GM18520 (cell line): ENCODE measurements around the gene ACTL10.

Source experiments
- ATAC-seq: cut with Tn5 transposase; IDR thresholded peaks from one replicate; pipeline ENCODE4 v1.9.1; 2021; ENCODE audit not compliant: unreplicated experiment

Gene ACTL10

DNA sequence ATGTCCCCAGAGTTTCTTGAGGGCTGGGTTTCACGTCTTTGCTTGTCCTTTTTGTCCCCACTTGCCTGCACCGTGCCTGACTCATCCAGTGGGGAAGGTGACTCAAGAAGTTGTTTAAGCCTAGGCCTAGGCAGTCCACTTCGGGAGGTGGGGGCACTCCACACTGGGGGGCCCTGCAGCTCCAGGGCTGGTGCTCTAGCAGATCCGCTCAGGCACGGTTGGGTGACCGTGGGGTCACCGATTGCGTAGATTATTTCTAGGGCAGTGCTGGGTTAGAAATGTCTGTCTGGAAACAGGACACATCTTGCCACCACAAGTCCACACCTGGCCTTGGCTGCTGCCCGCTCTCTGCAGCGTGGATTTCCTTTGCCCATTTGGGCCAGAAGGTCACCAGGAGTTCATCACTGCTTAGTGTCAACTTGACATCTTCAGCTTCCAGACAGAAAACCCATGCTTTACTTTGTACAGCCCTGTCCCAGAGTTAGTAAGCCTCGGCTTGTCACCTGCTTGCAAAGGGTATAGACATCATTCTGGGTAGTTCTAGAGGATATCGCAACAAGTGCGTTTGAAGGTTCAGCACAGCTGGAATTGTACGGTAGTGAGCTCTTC, 18.2 kb upstream of the ACTL10 start:
- no peak for ATAC-seq

DNA sequence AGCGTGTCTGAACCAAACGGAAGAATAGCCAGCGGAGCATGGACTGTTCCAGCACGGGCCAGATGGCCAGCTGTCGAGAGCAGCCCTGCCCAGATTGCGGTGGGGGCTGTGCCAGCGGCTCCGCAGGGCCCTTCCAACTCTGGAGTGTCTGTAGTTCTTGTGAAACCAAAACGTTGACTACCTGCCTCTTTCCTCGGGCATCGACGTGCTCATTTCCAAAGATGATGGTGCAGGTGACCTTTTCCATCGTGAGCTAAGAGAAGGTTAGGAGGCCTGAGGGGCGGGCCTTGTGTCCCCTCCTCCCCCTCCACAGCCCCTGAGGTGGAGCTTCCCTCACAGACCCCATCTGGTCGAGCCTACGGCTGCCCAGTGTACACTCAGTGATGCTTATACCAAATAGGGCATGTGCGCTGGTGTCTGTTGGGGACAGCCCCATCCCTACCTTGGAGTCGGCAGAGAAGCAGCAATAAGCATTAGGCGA, 17.5 kb upstream of the ACTL10 start:
- ATAC-seq = no peak

DNA sequence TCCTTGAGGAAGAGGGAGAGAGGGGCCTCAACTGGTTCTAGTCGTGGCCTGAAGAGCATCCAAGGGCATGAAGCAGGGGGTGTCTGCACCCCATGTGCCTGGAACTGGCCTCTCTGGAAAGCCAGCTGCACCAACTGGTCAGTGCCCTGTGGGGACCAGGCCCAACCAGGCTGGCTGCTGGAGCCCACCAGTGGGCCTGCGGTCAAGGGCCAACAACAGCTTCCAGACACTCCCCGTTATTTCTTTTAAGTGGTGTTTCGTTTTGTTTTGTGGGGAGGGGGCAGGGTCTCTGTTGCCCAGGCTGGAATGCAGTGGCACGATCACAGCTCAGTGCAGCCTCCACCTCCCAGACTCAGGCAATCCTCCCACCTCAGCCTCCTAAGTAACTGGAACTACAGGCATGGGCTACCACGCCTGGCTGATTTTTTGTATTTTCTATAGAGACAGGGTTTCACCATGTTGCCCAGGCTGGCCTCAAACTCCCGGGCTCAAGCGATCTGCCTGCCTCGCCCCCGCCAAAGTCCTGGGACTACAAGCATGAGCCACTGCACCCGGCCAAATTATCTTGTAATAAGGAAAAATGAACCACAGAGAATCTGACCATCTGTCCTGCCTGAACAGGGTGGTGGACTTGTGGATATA, 16.5 kb upstream of the ACTL10 start:
- no peak for ATAC-seq

DNA sequence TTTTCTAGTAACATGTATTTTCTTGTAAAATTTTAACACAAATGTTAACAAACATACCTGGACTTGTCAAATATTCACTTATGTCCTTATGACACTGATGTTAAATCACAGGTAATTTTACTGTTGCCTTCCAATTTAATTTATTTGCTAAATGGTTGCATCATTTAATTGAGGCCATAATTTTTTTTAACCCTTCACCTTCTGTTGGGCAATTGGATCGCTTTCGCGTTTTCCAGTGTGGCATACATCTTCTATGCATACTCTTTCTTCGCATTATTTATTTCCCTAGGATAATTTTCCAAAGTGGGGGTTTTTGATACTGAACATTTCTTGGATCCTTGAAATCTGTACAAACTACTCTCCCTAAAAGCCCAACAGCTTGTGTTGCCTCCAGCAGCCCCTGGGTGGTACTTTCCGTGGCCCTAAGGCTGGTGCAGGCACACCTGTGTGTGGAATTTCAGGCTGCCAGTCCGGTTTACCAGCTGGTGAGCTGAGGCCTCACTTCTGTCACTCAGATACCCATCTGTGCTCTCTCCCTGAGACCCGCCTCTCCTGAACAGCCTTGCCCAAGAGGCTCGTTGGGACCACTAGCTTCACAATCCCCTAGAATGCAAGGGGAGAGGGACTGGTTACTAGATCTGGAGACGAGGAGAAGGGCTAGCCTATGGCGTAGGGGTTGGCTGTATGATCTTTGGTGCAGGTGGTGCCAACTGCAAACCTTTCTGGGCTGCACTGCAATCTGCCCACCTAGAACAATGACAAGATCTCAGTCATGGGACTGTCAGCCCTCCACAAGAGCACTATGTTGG, 15.8 kb upstream of the ACTL10 start:
- no peak for ATAC-seq

DNA sequence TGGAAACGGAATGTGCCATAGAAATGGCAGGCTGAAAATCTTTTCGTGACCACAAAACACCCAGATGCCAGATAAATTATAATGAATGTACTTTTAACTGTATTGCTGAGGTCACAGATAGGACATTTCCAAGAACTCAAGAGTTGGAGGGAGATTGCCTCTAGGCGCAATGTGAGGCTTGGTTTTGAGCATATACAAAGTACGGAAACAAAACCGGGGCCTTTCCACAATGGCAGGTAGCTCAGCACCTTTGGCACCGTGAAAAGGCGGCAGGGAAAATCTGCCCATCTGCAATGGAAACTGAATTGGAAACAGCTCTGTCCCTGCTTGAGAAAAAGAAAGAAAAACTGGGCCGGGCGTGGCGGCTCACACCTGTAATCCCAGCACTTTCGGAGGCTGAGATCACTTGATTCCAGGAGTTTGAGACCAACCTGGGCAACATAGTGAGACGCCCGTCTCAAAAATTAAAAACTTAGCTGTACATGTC, 15.1 kb upstream of the ACTL10 start:
- ATAC-seq = no peak

DNA sequence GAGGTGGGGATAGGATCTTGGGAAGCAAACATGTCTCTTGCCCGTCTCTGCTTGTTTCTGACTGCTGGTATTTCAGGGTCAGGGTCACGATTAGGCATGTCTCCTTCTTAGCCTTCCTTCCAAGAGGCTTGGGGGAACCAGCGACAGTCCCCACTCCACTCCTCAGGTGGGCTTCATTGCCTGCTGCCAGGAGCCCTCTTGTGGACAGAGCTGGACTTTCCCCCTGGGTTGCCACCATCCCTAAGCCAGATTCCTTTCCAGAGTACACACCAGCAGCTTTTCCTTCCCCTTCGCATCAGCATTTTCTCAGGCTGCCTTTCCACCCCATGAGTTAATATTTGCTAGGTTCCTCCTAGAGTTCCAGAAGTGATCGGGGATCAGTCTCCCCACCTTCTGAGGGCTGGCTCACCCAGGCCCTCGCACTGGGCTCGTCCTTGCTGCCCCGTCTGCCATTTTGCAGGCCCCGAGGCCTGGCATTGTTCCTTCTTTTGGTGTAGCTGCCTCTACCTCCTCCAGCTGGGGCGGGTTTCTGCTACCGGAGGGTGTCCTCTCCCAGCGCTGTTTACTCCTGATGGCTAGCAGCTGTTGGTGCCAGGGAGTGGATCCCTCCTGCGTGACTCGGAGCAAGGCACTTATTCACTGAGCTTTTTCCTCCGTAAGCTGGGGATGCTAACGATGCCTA, 13.4 kb upstream of the ACTL10 start:
- ATAC-seq = no peak

DNA sequence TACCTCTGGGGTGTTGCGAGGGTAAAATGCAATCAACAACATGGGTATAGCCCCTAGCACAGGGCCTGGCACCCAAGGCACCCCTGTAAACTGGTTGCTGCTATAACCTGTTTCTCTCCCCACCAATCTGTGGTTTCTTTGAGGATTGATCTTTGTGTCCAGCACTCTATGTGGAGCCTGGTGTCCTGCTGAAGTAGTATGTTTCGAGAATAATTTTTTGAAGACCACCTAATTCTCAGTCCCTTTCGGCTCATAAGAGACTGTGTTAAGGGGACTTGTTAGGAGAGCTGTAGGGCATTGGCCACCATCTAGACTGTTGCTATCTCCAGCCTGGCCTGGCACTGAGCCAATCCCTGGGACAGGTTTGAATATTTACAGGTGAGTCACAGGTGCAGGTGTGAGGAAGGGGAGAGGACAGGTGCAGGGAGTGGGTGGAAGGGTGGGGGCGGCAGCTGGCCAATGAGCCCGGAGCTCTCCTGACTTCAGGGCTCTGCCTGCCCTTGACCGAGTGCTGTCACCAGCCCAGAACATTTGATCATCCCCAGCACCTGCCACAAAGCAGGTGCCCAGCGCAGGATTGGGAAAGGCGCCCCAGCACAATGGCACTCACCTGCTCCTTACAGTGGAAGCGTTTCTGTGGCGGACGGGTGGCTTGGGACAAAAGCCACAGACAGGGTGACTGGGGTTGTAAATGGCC, 12.7 kb upstream of the ACTL10 start:
- no peak for ATAC-seq

DNA sequence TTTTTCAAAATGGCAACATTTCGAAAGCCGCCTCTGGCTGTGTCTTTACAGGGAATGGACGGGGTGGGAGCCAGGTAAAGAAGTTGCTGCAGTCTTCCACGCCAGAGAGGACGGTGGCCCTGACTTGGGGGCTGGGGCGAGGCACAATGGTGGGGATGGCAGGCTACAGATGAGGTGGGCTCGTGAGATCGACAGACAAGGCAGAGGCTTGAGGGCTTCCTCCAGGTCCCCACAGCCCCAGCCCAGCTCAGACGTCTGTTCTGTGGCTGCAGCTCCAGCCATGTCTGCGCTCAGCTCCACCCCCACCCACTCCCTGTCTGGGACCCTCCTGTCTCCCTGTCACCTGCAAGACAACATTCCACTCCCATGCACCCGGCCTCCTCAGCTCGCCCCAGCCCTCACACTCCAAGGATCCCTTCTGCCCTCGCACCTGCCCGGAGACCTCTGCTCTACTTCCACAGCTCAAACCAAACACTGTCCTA, 12.0 kb upstream of the ACTL10 start:
- no peak for ATAC-seq

DNA sequence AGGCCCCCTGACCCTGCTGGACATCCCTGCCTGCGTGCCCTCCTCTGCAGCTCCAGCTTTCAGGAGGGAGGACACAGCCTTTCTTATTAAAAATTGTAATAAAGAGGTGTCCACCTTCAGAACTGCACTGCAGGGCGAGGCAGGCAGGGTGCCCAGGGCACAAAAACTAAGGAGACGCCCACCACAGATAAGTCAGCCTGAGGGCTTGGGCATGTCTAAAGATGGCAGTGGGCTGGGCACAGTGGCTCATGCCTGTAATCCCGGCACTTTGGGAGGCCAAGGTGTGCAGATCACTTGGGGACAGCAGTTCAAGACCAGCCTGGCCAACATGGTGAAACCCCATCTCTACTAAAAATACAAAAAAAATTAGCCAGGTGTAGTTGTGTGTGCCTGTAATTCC, 11.6 kb upstream of the ACTL10 start:
- no peak for ATAC-seq

DNA sequence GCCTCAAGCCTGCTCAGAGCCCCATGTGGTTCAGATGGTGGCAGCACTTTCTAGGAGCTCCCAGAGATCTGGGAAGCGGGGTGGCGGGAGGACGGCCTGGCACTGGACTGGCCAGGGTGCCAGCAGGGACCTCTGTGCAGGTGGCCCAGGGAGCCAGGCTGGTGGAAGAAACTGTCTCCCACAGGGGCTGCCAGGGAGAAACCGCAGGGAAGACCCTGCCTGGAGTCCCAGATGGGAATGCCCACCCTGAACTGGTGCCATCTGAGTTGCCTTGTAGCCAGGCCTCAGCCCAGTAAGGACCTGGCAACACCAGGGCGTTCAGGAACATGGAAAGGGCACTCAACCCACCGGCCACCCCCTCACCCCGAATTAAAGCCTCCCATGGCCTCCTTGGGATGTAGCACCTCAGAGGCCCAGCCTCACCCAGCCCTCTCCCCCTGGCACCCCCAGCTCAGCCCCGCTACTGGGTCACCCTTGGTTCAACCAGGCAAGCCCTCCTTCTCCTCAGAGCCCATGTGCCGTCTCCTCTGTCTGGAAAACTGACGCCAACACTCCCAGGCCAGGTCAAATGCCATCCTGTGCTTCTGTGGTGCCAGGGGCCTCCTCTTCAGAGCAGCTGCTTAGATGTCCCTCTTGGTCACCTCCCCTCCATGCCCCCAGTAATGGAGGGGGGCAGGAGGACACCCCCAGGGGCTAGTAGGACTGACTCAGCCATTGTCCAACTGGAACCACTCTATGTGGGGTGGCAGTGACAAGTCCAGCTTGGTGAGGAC, 10.5 kb upstream of the ACTL10 start:
- ATAC-seq = no peak

DNA sequence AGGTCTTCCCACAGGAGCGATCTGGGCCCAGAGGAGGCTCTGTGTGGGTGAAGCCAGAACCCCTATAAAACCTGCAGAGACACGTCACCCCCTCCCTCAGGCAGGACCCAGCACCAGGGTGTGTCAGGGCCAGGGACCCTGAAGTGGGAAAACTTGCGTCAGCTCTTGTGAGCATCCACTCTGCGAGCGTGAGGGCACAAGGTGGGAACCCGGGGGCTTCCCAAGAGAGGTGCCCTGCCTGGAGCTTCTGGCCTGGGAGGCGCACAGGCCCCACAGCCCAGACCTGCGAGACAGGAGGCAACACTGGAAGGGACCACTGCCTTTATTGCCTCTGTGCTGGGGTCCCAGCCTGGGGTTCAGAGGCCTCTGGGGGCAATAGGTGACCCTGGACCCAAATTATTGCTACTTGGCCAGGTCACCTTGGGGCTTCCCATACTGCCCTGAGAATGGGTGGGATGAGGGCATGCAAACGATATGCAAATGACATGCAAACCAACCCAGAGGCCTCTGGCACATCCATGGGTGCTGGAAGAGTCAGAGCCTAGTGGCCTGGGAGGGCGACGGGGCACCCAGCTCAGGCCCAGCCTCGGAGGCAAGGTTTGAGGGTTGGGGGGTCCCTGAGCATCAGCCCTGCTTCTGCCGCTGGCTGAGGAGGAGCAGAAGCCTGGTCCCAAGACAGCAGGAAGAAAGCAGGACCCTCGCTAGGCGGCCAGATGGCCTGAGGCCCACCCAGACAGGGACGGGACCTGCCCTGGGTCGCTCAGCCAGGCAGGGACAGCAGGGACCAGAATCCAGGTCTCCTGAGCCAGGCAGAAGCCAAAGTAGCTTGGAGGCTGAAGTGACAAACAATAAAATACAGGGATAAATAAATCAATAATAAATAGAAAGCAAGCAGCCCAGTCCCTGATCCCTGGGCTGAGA, 9.7 kb upstream of the ACTL10 start:
- ATAC-seq = no peak

DNA sequence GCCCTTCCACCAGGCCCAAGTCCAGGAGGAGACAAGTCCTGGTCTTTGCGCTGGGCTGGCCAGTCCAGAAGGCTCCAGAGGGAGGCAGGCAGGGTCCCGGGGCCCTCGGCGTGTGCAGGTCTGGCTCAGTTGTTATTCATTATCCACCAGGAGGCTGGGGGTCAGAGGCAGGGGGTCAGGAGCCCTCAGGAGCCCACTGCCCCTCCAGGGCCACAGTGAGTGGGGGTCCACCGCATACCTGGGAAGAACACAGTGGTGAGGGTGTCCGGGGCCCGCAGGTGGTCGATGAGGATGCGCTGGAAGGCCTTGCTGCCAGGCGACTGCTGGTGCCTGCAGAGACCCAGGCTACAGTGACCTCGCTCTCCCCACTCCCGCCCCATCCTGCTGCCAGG, 9.0 kb upstream of the ACTL10 start:
- ATAC-seq = no peak

DNA sequence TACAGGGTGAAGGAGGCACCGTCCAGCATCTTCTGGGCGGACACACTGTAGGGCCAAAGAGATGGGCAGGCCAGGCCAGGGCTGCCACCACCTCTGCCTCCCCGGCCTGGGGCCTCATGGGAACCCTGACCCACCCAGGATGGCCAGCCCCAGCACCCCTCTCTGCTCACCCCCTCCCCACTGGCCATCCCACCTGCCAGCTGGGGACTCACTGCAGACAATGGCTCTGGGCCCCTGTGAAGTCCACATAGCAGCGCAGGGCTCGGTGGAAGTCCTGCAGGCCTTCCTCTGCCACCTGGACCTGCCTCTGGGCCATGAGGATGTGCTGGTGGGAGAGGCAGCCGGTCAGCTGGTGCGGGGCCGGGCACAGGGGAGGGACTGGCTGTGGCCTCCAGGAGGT, 8.2 kb upstream of the ACTL10 start:
- ATAC-seq = no peak

DNA sequence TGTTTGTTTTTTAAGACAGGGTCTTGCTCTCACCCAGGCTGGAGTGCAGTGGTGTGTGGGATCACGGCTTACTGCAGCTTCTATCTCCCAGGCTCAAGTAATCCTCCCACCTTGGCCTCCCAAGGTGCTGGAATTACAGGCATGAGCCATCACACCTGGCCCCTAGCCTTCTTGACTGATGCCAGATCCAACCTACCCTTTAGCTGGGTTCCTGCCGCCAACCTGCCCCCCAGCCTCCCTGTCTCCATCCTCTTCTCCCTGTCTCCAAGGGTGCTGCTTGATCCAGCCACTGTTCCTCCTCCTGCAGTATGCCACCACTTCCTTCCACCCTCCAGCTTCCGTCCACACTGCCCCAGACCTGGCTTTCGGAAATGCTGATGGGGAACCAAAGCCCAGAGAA, 7.8 kb upstream of the ACTL10 start:
- ATAC-seq = no peak

DNA sequence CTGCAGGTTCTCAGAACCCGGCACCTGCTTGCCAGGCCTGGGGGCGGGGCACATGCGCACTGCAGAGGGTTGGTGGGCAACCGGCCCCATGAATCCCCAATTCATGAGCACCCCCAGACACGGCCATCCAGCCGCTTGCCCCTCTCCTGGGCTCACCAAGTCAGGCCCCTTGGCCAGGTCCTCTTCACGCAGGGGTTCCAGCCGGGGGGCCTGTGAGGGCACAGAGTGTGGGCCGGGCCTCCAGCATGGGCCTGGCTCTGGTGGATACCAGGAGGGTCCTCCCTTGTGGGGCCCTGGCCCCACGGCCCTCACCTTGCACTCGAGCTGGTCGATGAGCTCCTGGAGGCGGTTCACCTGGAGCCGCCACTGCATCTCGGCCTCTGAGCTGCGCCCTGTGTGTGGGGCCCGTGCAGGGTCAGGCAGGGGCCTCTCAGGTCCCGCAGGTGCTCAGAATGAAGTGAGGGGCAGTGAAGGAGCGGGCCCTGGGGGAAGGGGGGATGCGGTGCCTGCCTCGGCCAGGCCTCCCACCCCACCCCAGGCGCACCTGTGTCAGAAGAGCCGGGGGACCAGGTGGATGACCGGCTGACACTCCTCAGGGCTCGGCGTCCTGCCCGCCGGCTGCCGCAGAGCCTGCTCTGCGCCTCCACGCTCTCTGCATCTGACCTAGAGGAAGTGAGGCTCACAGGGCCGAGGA, 7.3 kb upstream of the ACTL10 start:
- ATAC-seq = no peak

DNA sequence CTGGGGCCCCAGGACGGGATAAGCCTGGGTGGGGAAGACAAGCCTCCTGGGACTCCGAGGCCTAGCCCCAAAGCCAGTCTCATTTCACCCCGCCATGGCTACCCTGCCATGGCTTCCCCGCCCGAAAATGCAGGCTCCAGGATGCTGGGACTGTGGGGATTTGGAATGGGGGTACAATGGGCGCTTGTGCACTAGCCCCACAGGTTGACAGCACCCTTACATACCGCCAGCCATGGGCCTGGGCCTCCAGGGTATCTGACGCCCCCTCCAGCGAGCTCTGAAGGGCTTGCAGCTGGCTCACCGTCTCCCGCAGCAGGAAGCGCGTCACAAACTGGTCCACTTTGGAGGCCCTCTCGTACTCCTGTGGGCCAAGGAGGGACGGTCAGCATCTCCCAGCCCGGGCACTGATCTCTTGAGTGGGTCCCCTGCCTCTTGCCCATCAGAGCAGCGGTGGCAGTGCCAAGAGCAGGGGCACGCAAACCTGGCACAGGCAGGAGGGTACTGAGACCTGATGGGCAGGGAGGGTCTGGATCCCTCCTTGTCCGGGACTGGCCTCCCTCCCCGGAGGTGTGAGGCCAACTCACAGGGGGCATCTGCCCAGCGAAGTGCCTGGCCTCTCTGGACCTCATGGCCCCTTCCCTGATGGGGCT, 6.6 kb upstream of the ACTL10 start:
- ATAC-seq = no peak

DNA sequence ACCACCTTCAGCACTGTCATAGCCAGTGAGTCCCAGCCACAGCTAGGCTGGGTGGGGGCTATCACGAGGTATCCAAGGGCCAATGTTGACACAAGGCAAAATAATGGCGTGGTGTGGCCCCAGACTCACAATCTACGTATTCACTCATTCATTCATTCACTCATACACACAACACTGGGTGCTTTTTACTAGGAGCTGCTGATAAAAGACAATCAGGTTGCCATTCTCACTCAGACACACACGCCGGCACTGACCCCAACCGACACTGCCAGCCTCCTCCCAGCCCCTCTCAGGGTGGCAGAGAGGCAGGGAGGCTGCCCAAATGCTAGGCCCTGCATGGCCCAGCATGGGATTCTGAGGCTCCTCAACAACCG, 6.1 kb upstream of the ACTL10 start:
- no peak for ATAC-seq

DNA sequence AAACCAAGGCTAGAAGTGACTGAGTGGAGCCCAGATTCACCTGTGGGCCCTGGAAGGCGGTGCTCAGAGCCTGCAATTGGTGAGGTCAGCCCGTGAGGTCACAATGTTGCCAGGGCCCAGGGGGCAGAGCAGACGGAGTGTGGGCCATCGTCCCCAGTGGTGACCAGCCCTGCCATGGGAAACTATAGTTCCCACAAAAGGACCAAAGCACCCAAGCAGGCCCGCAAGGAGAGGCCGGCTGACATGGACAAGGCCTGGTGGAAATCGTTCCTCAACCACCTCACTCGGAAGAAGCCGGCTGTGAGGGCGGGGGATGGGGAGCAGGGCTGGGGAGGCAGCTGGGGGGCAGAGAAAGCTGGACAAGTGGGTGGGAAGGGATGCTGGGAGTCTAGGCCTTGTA, 4.6 kb upstream of the ACTL10 start, which contains the start of gene C20orf144:
Gene C20orf144, plus strand, starts transcription at position 156 of the 400 bp plus-strand sequence. Its CDS starts 19 bp downstream, at position 175.
- ATAC-seq = no peak
